ENCODE measurements around the gene LCK.

Gene LCK

DNA sequence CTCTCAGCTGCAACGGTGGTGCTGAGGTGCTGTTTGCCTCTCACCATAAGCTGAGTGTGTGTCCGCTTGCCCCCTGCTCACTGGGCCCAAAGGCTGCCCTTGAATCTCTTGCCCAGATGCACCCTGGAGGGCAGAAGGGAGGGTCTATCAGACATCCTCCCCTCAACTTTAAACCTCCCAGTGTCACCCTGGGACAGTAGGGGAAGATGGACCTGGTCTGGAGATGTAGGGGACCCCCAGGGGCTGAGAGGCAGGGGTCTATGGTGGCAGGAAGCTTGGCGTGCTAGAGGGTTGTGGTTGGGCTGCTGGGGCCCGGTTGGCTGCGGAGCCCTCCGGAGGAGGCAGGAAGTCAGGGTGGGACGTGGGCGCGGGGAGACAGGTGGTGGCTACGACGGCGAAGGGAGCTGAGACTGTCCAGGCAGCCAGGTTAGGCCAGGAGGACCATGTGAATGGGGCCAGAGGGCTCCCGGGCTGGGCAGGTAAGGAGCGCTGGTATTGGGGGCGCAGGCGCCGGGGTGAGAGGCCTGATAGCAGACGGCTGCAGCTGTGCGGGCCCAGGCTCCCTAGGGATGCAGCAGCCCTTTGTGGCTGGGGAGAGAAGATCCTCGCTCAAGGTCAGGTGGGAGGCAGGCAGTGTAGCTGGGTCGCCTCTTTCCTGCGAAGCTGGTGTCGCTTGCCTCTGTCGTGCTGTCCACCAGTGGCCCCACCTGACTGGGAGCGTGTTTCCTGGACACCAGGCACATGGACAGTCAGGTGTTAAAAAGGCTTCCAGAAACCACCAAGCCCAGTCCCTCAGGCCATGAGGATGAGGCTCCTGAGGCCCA, at the start of gene LCK:
LCK (plus strand) TSS at position 373 of the 824 bp plus-strand sequence. CDS start 23,065 bp downstream, outside the sequence.
- no peak within 1 kb of the TSS for H3K4me3 ChIP-seq (ENCODE audit: control insufficient read depth, low read depth, low read length)
- DNase-seq (ENCODE audit: low read depth), result no peak
- TF ChIP-seq, protein P1, sequence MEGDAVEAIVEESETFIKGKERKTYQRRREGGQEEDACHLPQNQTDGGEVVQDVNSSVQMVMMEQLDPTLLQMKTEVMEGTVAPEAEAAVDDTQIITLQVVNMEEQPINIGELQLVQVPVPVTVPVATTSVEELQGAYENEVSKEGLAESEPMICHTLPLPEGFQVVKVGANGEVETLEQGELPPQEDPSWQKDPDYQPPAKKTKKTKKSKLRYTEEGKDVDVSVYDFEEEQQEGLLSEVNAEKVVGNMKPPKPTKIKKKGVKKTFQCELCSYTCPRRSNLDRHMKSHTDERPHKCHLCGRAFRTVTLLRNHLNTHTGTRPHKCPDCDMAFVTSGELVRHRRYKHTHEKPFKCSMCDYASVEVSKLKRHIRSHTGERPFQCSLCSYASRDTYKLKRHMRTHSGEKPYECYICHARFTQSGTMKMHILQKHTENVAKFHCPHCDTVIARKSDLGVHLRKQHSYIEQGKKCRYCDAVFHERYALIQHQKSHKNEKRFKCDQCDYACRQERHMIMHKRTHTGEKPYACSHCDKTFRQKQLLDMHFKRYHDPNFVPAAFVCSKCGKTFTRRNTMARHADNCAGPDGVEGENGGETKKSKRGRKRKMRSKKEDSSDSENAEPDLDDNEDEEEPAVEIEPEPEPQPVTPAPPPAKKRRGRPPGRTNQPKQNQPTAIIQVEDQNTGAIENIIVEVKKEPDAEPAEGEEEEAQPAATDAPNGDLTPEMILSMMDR (IDR thresholded peaks at IDR 0.05; ENCODE audit: control insufficient read depth, insufficient read depth, low read depth, low read length, missing control alignments), result no peak

DNA sequence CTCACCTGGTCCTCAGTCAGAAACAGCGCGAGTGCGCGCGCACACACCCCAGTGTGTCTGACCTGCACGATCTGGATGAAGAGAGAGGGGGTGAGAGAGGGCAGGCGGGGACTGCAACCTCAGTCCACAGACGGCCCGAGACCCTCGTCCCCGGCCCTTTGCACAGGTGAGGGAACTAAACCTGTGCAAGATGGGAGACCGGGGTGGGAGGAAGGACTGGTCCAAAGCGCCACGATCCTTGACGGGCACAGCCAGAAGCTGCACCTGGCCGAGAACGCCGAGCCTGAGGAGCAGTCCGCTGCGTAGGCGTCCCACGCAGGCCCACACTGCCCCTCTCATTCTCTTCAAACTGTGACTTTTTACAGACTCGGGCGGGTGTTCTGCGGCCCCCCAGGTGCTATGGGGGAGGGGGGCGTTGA, 46.1 kb upstream of the LCK start:
- TF ChIP-seq, protein P1 (IDR thresholded peaks at IDR 0.05; ENCODE audit: control insufficient read depth, insufficient read depth, low read depth, low read length, missing control alignments), result no peak
- peak overlapping the region; percentile 80 for H3K4me3 ChIP-seq (ENCODE audit: control insufficient read depth, low read depth, low read length)
- no peak for DNase-seq (ENCODE audit: low read depth)

DNA sequence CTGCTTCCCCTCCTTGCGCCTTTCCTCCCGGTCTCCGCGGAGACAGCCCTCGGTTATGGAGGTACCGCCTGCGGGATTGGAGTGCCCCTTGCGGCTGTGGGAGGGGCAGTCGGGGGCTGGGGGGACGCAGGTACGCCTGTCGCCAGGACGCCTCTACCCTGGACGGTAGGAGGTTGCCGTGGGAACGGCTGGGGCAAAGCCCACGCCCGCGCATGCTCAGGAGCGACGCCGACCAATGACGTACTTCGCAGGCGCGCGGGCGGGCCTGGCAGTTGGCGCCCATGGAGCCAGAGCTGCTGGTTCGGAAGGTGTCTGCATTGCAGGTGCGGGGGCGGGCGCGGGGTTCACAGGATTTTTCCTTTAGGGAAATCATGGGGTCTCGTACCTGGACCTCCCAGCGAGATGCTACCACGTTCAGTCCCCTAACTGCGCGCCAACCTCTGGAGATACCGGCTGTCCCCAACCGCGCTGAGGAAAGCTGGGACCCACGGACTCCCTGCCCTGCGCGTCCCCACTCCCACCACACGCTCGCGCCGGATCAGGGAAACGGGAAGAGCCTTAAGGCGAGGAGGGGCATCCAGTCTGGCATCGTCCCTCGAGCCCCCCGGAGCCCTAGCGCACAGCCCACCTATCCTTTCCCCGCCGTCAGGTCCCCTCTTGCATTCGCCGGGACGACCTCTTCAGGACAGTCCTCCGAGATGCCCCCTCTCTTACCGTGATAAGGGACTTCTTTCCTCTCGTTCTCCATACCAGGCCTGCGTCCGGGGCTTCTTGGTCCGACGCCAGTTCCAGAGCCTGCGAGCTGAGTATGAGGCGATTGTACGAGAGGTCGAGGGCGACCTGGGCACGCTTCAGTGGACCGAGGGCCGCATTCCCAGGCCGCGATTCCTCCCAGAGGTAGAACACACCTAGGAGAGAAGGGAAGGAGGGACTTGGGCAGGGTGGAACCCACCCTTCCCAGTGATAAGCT, 45.4 kb upstream of the LCK start, which contains the start of gene IQCC:
IQCC (plus strand) TSS at position 271 of the 970 bp plus-strand sequence; CDS start at position 282, 11 bp downstream.
- peak within 1 kb of the TSS; percentile 80 for H3K4me3 ChIP-seq (ENCODE audit: control insufficient read depth, low read depth, low read length)
- no peak for DNase-seq (ENCODE audit: low read depth)
- TF ChIP-seq, protein P1 (IDR thresholded peaks at IDR 0.05; ENCODE audit: control insufficient read depth, insufficient read depth, low read depth, low read length, missing control alignments), result no peak

DNA sequence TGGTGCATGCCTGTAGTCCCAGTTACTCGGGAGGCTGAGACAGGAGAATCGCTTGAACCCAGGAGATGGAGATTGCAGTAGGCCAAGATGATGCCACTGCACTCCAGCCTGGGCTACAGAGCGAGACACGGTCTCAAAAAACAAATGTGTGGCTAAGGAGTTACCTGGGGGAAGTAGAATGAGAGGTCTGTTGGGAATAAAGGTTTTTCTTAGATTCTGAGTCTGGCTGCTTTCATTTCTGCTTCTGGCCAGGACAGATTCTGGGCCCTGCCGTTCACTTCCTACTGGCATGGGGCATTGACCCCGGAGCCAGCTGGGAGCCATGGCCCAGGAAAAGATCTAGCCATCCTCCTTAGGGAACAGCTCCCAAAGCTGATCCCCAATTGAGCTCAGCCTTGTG, 42.6 kb upstream of the LCK start:
- TF ChIP-seq, protein P1 (IDR thresholded peaks at IDR 0.05; ENCODE audit: control insufficient read depth, insufficient read depth, low read depth, low read length, missing control alignments), result no peak
- H3K4me3 ChIP-seq (ENCODE audit: control insufficient read depth, low read depth, low read length), result no peak overlapping the region
- no peak for DNase-seq (ENCODE audit: low read depth)

DNA sequence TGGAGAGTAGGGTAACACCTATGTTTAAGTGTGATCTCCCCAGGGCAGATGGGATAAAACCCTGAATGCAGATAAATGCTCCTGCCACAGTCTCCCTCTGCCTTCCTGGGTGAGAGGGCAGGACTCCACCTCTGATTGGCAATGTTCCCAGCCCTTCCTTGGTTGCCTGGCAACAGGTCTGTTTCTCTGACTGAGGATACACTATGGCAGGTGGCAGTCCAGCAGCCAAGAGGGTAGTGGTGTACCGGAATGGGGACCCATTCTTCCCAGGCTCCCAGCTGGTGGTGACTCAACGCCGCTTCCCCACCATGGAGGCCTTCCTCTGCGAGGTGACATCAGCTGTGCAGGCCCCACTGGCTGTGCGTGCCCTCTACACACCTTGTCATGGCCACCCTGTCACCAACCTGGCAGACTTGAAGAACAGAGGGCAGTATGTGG, 42.2 kb upstream of the LCK start, which contains the start of gene DCDC2B:
DCDC2B (plus strand) TSS at position 199 of the 438 bp plus-strand sequence; CDS start at position 204, 5 bp downstream.
- H3K4me3 ChIP-seq (ENCODE audit: control insufficient read depth, low read depth, low read length), result no peak within 1 kb of the TSS
- TF ChIP-seq, protein P1 (IDR thresholded peaks at IDR 0.05; ENCODE audit: control insufficient read depth, insufficient read depth, low read depth, low read length, missing control alignments), result no peak
- no peak for DNase-seq (ENCODE audit: low read depth)

Data from AG09309 (cell line).